T-helper 9 cell (primary cell): ENCODE results near the gene LAMC2.
A peak's percentile ranks its signal among the peaks of the same experiment; 100 is the strongest.
"Not testable (repeated sequence)": the region's sequence is repeated elsewhere in the genome, so short reads cannot be mapped to it uniquely, and the experiment has no call there.

Experiments used
- DNase-seq: peaks from one replicate; pipeline ENCODE4 v3.0.0-alpha.2; 2020

The LAMC2 gene

DNA sequence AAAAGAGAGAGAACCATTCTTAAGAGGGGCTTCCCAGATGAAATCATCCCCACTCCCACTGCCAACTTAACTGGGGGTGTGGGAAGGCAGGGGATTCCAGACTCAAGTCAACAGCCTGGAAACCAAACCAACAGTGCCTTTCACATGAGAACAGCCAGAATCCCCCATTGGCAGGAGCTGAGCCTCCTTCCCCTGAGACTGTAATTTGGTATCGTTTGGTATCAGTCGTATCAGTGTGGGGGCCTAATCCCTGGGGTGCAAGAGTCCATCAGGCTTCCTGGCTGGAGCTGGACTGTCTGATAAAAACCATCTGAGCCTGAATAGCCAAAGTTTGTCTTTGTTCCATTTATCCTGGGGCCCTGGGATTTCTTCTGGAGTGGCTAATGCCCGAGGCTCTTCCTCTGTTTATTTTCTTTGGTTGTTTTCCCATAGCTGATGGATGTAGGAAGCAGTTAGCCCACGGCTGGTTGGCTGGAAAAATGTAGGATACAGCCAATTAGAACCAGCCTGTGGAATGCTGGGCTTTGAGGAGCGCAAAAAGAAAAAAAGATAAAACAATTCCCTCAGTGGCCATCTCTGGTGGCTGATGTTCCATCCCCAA, 84.6 kb downstream of the LAMC2 start:
- no peak for DNase-seq

GRCh38 chr1:183272390-183272848, 86.4 kb downstream of the LAMC2 start:
- DNase-seq = no peak

- DNase-seq = no peak
Measured at GRCh38 chr1:183273300-183273699, 87.2 kb downstream of the LAMC2 start.

- DNase-seq = not testable (repeated sequence)
Measured at GRCh38 chr1:183273984-183274383, 87.9 kb downstream of the LAMC2 start.

DNA sequence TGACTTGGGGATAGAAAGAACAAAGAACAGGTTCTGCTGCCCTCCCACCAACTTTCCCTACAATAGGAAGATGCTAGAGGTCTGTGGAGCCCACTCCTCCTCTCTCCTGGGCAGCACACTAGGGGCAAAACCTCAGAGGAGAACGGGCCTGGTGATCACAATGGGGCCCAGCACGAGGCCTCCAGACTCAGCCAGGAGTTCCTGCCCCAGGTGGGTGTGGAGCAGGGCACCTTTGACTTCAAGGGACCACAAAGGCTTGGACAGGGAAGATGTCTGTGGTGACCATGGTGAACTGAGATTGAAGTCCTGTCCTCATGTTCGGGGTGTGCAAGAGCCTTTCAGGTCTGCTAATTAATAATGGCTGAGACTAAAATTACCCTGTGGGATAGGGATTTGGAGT, 88.8 kb downstream of the LAMC2 start:
- no peak for DNase-seq

DNA sequence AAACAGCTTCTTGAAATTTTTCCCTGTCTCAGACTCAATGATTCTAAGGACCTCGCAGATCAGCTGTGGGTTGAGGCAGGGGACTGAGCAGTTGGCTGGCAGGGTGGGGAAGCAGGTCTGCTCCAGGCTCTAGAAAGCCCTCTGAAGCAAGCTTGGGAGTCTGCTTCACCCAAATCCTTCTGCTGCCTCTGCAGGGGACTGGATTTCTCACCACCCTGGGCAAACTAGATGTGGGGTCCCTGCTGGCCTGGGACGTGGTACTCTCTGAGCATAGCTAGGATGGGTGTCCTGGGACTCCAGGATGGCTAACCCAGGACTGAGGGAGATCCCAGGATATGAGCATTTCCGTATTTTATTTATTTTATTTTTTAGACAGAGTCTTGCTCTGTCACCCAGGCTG, 89.3 kb downstream of the LAMC2 start:
- DNase-seq = no peak

DNA sequence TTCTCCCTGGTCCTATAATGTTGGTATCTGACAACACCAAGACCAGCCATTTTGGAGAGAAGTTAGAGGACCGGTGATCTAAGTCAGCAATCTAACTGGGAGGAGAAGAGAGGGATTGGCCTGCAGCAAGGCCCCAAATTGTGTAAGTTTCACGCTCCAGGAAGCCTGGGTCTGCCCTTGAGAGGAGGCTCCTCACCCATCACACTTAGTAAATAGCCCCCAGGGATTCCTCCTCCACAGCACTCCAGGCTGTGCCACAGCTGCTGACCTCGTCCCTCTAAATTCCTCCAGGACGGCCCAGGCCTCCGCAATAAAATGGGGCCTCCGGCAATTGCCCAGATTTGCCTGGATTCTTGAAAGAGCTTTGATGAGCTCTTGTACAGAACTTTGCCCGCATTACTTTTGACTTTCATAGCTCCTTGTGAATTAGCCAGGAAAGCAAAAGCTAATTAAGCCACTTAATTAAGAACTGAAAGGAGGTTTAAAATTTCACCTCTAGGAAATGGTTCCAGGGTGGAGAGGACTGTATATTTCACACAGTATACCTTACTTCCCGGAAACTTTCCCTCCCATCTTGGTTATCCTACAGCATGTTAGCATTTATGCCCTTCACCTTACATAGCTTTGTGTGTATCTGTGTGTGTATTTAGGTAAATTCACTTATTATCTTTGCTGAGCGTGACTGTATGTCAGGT, 90.5 kb downstream of the LAMC2 start:
- no peak for DNase-seq

DNA sequence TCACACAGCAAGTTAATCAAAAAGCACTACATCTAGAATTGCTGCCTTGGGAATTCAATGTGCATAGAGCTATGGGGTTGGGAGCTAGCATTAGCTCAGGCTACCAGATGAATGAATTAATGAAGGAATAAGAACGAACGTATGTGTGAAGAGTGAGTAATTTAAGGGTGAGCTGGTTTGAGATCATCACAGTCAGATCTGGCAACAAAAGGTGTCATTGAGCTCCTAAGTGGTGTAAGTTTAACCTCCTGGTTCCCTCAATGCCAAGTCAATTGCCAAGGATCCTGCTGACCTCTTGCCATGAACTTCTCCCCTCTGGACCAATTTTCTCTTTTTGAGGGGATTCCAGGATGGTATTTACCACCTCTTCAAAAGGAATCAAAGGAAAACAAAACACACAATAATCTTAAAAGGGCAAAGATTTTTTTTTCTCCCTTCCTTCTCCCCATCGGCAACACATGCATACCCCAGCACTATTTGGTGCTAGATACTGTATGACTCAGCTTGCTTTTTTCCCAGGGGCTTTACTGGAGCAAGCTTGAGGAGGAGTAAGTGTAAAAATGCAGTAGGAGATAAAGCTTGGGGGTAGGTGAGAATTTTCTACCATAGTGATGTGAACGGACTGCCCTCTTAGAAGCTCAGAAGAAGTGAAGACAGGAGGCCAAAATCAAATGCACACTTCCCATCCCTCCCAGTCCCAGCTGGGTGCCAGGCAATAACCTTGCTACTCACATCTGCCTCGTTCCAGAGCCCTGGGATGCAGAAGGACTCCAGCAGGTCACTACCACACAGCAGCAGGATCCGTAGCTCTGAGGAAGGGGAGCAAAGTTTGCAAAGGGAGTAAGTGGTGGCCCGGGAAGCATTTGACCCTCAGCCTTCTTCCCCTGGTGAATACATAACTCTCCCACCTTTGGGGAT, 92.0 kb downstream of the LAMC2 start:
- DNase-seq = no peak

DNA sequence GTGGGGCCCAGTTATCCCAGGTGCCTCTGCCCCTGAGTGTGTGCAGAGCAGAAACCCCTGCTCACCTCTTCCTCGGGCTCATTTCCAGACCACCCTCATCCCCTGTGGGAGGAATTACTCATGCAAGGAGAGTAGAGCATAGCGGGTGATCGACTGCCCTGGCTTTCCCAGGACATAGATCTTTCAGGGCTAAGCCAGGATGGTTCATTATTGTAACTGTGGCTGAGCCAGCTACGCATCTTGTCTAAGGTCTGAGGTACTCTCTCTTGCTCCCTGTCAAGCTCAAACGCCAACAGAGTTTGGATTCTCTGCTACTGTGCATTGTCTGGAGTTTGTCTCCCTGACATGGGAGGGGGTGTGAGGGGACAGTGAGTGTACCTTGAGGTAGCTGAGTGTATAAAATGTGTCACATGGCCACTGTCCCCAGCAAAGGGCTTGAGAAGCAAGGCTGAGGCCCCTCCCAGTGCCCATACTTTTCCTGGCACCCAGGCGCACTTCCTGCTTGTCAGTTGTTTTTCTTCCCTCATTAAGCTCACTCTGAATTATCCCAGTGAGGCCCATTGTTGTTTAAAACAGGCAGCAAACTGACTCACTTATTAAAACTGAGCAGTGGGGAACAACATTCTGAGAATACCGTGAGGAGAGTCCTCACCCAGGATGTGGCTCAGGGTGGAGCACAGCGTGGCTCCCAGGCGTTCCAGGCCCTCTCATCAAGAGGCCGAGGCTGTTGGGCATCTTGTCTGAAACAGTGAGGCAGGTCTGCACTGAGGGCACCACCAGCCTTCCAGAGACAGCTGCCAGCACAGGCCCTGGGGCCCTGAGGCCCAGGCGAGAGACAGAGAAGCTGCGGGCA, 92.9 kb downstream of the LAMC2 start:
- DNase-seq = no peak

DNA sequence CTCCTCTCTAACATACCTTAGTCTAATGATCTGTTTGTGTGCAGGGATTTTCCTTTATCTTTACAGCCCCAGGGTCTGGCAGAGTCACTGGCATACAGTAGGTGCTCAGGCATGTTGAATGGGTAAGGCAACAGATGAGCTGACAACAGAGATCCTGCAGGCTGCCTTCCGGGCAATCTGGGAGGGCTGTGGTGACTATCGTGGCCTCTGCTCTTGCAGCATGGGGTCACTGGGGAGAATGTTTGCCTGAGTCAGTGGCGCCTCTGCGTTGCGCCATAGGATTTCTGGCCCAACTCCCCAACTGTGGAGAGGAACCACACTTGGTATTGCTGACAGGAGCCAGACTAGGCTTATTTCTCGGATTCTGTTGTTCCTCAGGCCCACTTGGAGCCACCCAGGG, 93.8 kb downstream of the LAMC2 start:
- no peak for DNase-seq

- no peak for DNase-seq
Measured at GRCh38 chr1:183281039-183281438, 95.0 kb downstream of the LAMC2 start.

DNA sequence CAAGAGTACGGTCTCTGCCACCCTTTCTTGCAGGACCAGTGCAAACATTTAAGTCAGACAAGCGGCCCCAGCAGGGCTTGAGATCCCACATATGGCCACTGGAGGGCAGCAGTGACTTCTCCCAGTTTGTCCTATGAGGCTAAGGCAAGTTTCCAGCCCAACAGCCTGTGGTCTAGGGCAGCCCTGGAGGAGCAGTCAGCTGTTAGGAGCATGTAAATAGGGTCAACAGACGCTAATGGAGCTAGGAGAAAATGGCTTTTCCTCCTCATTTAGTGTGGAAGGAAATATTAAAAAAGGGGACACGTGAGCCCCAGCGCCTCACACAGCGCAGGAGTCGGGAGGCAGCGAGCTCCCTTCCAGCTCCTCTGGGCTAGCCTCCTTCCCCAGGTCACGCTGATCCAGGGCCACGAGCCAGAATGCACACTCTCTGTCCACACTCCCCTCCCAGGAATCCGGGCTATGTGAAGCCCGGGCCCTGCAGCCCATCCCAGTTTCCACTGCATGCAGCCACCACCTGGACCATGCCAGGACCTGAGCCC, 95.6 kb downstream of the LAMC2 start:
- peak; percentile 48 for DNase-seq

GRCh38 chr1:183282101-183282855, 96.2 kb downstream of the LAMC2 start:
- no peak for DNase-seq

DNA sequence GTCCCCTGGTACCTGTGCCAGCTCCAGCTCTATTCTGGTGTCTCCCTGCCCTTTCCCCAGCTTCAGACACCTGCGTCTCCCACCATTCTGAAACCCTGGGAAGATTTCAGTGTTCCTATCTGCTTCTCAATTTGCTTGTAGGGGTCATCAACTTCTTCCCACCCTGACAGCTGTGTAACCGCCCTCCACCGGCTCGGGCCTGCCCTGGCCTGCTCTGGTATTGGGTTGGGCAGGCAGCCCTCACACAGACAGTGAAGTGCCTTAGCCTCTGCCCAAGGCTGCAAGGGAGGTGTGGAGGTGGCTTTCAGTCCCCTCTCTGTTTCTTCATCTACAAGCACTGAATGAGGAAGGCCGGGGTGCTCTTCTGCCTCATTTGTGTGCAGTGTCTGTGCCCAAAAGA, 97.2 kb downstream of the LAMC2 start:
- no peak for DNase-seq

DNA sequence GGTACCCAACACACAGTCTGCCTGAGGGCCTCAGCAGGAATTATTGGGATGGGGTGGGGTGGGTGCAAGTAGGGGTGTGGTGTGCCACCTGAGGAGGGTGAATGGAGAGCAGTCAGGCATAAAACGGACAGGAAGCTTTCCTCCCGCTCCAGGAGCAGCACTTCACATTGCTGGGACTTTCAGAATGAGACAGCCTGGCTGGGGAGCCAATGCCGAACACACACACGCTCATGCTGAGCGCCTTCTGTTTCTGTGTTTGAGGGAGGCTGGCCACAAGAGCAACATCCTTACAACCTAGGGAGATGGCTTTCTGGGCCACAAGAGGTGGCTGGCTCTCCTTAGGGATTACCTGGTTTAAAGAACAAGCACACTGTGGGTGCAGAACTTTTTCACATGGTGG, 98.0 kb downstream of the LAMC2 start:
- no peak for DNase-seq

DNA sequence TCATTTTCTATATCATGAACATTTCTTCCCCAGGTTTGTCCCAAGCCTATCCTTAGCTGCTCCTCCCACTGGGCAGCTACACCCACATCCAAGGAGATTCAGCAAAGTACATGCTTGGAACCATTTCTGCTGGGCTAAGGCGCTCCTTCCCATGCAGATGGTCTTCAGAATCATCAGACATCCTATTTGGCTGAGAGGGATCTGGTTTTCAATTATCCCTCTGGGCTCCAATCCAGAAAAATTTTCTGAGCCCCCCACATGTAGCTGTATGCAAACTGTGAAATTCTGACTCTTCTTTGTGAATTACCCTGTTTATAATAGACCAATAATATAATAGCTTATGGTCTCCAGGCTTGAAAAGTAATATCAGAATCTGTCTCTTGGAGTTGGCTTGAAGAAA, 99.2 kb downstream of the LAMC2 start:
- no peak for DNase-seq

DNA sequence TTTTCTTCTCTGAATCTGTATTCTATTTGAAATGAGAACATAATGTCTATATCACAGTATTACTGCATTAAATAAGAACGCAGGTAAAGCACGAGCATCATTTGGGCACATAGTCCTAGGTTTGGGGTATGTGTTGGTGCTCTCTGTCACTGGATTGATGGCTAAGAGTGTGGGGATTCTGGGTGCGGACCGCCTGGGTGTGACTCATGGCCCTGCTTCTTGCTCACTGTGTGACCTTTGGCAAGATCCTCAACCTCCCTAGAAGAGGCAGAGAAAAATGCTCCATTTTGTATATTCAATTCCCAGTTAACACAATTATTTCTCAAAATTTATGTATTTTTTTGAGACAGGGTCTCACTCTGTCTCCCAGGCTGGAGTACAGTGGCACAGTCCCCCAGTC, 99.7 kb downstream of the LAMC2 start:
- DNase-seq = no peak

GRCh38 chr1:183287191-183287675, 101.2 kb downstream of the LAMC2 start:
- no peak for DNase-seq

- DNase-seq = no peak
Measured at GRCh38 chr1:183288583-183288982, 102.5 kb downstream of the LAMC2 start.

- no peak for DNase-seq
Measured at GRCh38 chr1:183289051-183289496, 103.0 kb downstream of the LAMC2 start.

GRCh38 chr1:183290628-183291027, 104.6 kb downstream of the LAMC2 start:
- DNase-seq = no peak
